A673 (cell line): ENCODE measurements around the gene CENPU. TPM values are rescaled to one million over a fixed set of nuclear protein-coding genes. Genes with fewer than 3 reads are reported as not detected.
A peak's percentile ranks its signal among the peaks of the same experiment; 100 is the strongest.
"Not testable (repeated sequence)": the region's sequence is repeated elsewhere in the genome, so short reads cannot be mapped to it uniquely, and the experiment has no call there.

Experiments used
- BruUV-seq: library from RNA; stranded (reverse); fragments of 400-500 nt; replicated peaks from 2 replicates; lab custom pipeline; 2021; lab: Mats Ljungman, UMichigan
- CTCF ChIA-PET: fragments of 300-600 bp; sonication (Branson Sonifier 250); formaldehyde crosslinking; loops from one replicate; lab custom pipeline; 2022; ENCODE audit warnings: antibody characterized with exemption; lab: Charles Lee
- POLR2A ChIA-PET: fragments of 300-600 bp; sonication (Branson Sonifier 250); formaldehyde crosslinking; loops from one replicate; lab custom pipeline; 2022; ENCODE audit warnings: antibody characterized with exemption; ENCODE audit not compliant: low non-redundant PET; lab: Charles Lee
- DNase-seq: peaks from one replicate; pipeline ENCODE4 v3.0.0-alpha.2; 2015; ENCODE audit warnings: low spot score
- H3K27ac ChIP-seq: fragments of 200-600 bp; sonication (generic); 2 replicates; pipeline ENCODE4 v1.5.1; 2016; ENCODE audit warnings: mixed run types, low read depth, mild to moderate bottlenecking, mixed read lengths, antibody characterized with exemption, low read length; ENCODE audit not compliant: poor library complexity, severe bottlenecking
- H3K27me3 ChIP-seq: fragments of 200-600 bp; sonication (generic); replicated peaks from 2 replicates; pipeline ENCODE4 v1.6.1; 2017; ENCODE audit warnings: mixed run types, low read depth, mild to moderate bottlenecking, mixed read lengths, antibody characterized with exemption, low read length; ENCODE audit not compliant: insufficient read depth, poor library complexity
- H3K36me3 ChIP-seq: fragments of 200-600 bp; sonication (generic); 2 replicates; pipeline ENCODE4 v1.6.1; 2016; ENCODE audit warnings: mixed run types, mild to moderate bottlenecking, mixed read lengths, antibody characterized with exemption, low read length; ENCODE audit not compliant: insufficient read depth, poor library complexity, severe bottlenecking
- H3K4me1 ChIP-seq: fragments of 200-600 bp; sonication (generic); 2 replicates; pipeline ENCODE4 v1.6.1; 2017; ENCODE audit warnings: mixed run types, mild to moderate bottlenecking, mixed read lengths, antibody characterized with exemption, low read length; ENCODE audit not compliant: insufficient read depth, poor library complexity, severe bottlenecking
- H3K4me3 ChIP-seq: fragments of 200-600 bp; sonication (generic); 2 replicates; pipeline ENCODE4 v1.5.1; 2016; ENCODE audit warnings: low read depth, mixed run types, mild to moderate bottlenecking, mixed read lengths, low read length; ENCODE audit not compliant: poor library complexity, severe bottlenecking
- H3K9me3 ChIP-seq: fragments of 200-600 bp; sonication (generic); 2 replicates; pipeline ENCODE4 v1.6.1; 2016; ENCODE audit warnings: mixed run types, low read depth, mild to moderate bottlenecking, mixed read lengths, antibody characterized with exemption, low read length; ENCODE audit not compliant: poor library complexity, severe bottlenecking
- EZH2 ChIP-seq: fragments of 200-600 bp; sonication (generic); IDR thresholded peaks from 2 replicates; pipeline ENCODE4 v1.6.1; 2017; ENCODE audit warnings: borderline replicate concordance, low read depth, mild to moderate bottlenecking, mixed read lengths, antibody characterized with exemption, low read length; ENCODE audit not compliant: poor library complexity, severe bottlenecking
- intact Hi-C: fragments of 100-400 bp; cut with micrococcal nuclease; formaldehyde crosslinking; loops from one replicate; pipeline ENCODE4 v1.10.0; 2022; ENCODE audit not compliant: unreplicated experiment
- total RNA-seq: library from RNA; stranded (reverse); gene quantifications from 2 replicates; pipeline ENCODE4 v1.2.3, GENCODE V29; 2021
- TF ChIP-seq, protein P1 (sequence below): fragments of 300-800, 200-600 bp; sonication (generic); conservative IDR thresholded peaks from 2 replicates; pipeline ENCODE4 v1.5.1; 2017; ENCODE audit warnings: low read depth, mild to moderate bottlenecking, antibody characterized with exemption, low read length, moderate library complexity, mixed read lengths

Gene CENPU
- total RNA-seq, 1 experiment from 2014 or later = 87.3 TPM

DNA sequence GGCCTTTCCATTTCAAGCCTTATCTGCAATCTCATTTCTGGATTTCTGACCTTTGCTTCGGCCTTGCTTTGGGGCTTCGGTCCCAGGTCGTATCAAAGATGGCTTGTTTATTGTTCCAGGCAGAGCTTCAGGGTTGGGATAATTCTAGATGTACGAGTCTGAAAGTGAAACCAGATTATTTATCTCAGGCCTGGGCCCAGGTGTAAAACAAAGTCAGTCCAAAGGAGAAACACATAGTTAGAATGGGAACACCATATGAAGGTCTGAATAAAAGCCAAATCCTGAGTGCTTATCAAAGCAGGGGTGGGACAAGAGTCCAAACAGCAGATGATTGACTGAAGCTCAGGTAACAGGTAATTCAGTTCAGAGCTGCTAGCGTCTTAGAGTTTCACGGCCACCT lies 67.2 kb downstream of the CENPU start:
- ChIA-PET POLR2A (no interaction called here), CTCF (no interaction called here)
- no peak for TF ChIP-seq EZH2
- TF ChIP-seq, protein P1, sequence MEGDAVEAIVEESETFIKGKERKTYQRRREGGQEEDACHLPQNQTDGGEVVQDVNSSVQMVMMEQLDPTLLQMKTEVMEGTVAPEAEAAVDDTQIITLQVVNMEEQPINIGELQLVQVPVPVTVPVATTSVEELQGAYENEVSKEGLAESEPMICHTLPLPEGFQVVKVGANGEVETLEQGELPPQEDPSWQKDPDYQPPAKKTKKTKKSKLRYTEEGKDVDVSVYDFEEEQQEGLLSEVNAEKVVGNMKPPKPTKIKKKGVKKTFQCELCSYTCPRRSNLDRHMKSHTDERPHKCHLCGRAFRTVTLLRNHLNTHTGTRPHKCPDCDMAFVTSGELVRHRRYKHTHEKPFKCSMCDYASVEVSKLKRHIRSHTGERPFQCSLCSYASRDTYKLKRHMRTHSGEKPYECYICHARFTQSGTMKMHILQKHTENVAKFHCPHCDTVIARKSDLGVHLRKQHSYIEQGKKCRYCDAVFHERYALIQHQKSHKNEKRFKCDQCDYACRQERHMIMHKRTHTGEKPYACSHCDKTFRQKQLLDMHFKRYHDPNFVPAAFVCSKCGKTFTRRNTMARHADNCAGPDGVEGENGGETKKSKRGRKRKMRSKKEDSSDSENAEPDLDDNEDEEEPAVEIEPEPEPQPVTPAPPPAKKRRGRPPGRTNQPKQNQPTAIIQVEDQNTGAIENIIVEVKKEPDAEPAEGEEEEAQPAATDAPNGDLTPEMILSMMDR = no peak
- intact Hi-C loops = no loop called here
- BruUV-seq = no TSS peak
- Histone ChIP-seq H3K27me3 (no peaks in the 10 kb centered on the region), H3K4me1 (no peaks in the 10 kb centered on the region), H3K4me3 (no peak overlapping the region), H3K9me3 (no peaks in the 10 kb centered on the region), H3K36me3 (peaks cover 23% of the 10 kb centered on the region), H3K27ac (no peak overlapping the region)
- DNase-seq = no peak

DNA sequence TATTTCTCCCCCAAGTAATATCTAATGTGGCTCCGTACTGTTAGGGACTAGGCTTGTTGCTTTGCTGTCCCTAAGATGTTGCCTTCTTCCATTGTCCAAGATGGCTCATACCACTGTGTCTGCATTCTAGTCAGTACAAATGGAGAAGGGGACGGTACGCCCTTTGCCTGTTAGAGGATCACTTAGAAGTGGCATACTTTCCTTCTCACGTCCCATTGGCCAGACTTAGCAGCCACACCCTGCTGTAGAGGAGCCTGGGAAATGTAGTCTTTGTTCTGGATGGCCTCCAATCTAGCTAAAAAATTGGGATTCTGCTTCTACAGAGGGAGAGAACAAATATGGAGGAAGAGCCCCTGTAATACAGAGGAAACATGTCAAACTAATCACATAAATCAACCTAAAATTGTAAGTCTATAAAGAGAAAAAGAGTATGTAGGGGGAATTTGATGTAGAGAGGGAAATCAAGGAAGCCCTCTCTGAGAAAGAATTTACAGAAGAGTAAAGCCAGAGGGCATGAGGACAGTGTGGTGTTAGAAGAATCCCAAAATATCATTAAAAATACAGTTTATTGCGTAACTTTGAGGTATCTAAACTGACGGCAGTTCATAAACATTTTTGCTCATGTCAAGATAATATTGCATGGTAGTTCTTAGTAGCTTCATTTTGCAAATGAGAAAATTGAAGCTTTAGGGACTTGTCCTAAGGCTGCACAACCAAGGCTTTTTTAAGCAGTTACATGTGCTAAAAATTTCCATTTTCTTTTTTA lies 69.3 kb downstream of the CENPU start:
- DNase-seq = peak; percentile 48
- intact Hi-C loops = no loop called here

DNA sequence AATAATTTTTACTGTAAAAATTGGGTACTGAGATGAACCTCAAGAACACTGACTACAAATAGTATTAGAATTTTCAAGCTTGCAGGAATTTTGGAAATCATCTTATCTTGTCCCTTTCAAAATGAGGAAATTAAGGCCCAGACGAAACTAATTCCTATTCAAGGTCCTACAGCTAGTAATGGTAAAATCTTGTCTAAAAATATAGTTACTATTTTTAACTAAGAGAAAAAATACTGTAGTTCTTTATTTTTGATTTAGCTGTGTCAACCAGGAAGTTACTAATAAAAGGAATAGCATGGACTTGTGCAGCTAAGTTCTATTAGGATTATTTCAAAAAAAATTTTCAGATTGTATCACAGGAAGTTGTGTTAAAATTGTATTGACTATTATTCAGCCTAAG lies 71.7 kb downstream of the CENPU start:
- BruUV-seq = no TSS peak
- H3K27ac ChIP-seq = no peak overlapping the region
- no peak for DNase-seq
- H3K9me3 ChIP-seq = no peaks in the 10 kb centered on the region
- H3K36me3 ChIP-seq = peaks cover 28% of the 10 kb centered on the region
- H3K4me1 ChIP-seq = no peaks in the 10 kb centered on the region
- H3K4me3 ChIP-seq = no peak overlapping the region
- intact Hi-C loops = no loop called here
- no peaks in the 10 kb centered on the region for H3K27me3 ChIP-seq
- ChIA-PET POLR2A (no interaction called here), CTCF (no interaction called here)
- no peak for TF ChIP-seq EZH2

More for the DNA sequence above, 69.3 kb downstream of the CENPU start:
- no peak for TF ChIP-seq EZH2
- TF ChIP-seq, protein P1 = no peak
- CTCF ChIA-PET = no interaction called here
- no peaks in the 10 kb centered on the region for H3K4me1 ChIP-seq
- H3K9me3 ChIP-seq = no peaks in the 10 kb centered on the region
- H3K36me3 ChIP-seq = peaks cover 30% of the 10 kb centered on the region
- no TSS peak for BruUV-seq
- H3K27ac ChIP-seq = no peak overlapping the region
- no peaks in the 10 kb centered on the region for H3K27me3 ChIP-seq
- POLR2A ChIA-PET = no interaction called here
- H3K4me3 ChIP-seq = no peak overlapping the region

DNA sequence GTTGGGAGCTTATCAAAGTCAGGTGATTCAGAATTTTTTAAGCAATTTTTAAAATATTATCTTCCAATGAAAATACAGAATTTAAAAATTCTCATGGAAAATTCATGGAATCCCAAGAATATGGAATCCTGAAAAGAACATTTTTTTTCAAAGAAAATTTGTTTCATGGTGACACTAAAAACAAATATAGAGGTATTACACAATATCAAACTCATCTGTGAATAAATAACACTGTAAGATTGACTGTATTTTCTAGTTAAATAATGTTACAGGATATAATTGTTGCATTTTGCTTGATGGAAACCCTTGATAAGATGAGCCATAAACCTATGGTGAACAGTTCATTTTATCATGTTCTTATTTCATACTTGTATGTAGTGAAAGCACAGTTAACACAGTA lies 72.9 kb downstream of the CENPU start:
- no peaks in the 10 kb centered on the region for H3K27me3 ChIP-seq
- H3K36me3 ChIP-seq = peaks cover 30% of the 10 kb centered on the region
- CTCF ChIA-PET = no interaction called here
- H3K9me3 ChIP-seq = no peaks in the 10 kb centered on the region
- no peaks in the 10 kb centered on the region for H3K4me1 ChIP-seq
- no peak overlapping the region for H3K4me3 ChIP-seq
- BruUV-seq = no TSS peak
- intact Hi-C loops = no loop called here
- POLR2A ChIA-PET = no interaction called here
- DNase-seq = no peak
- TF ChIP-seq EZH2 = no peak
- TF ChIP-seq, protein P1 = no peak
- no peak overlapping the region for H3K27ac ChIP-seq

DNA sequence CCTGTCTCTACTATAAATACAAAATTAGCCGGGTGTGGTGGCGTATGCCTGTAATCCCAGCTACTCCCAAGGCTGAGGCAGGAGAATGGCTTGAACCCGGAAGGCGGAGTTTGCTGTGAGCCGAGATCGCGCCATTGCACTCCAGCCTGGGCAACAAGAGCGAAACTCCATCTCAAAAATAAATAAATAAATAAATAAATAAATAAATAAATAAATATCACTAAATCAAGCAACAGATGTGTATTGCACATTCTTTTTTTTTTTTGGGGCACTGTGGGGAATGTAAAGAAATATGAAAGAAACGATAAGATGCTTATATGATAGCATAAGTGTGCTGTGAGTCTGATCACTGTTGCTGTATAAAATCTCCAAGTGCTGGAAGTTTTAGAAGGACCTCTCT lies 76.1 kb downstream of the CENPU start:
- POLR2A ChIA-PET, H3K27me3 ChIP-seq, intact Hi-C loops, CTCF ChIA-PET, BruUV-seq, DNase-seq, H3K9me3 ChIP-seq, H3K4me1 ChIP-seq, H3K27ac ChIP-seq, H3K4me3 ChIP-seq: not testable (repeated sequence)
- H3K36me3 ChIP-seq = peaks cover 22% of the 10 kb centered on the region
